Endodermal cell (in vitro differentiated cells): ENCODE results near the gene TIFAB. TPM values are rescaled to one million over a fixed set of nuclear protein-coding genes. Genes with fewer than 3 reads are reported as not detected.

Experiments
- DNase-seq: peaks from one replicate; pipeline ENCODE4 v3.0.0-alpha.2; 2017
- H3K27ac ChIP-seq: 2 replicates; pipeline ENCODE4 v1.5.1; 2013; ENCODE audit warnings: mild to moderate bottlenecking, low read depth, low read length, moderate library complexity
- H3K27me3 ChIP-seq: 2 replicates; pipeline ENCODE4 v1.6.1; 2013; ENCODE audit warnings: mild to moderate bottlenecking, low read length, moderate library complexity; ENCODE audit not compliant: insufficient read depth, control insufficient read depth, poor library complexity, severe bottlenecking
- H3K36me3 ChIP-seq: 2 replicates; pipeline ENCODE4 v1.7.0; 2013; ENCODE audit warnings: mild to moderate bottlenecking, low read length, moderate library complexity; ENCODE audit not compliant: control insufficient read depth, insufficient read depth
- H3K4me1 ChIP-seq: one replicate; pipeline ENCODE4 v1.7.0; 2013; ENCODE audit warnings: low read length; ENCODE audit not compliant: control insufficient read depth, insufficient read depth
- H3K4me3 ChIP-seq: 2 replicates; pipeline ENCODE4 v1.5.1; 2013; ENCODE audit warnings: mild to moderate bottlenecking, low read length, moderate library complexity
- H3K9ac ChIP-seq: 2 replicates; pipeline ENCODE4 v1.6.1; 2013; ENCODE audit warnings: mild to moderate bottlenecking, low read length, moderate library complexity; ENCODE audit not compliant: poor library complexity, severe bottlenecking; ENCODE audit errors: extremely low read depth
- H3K9me3 ChIP-seq: 2 replicates; pipeline ENCODE4 v1.6.1; 2013; ENCODE audit warnings: mild to moderate bottlenecking, low read length, moderate library complexity; ENCODE audit not compliant: control insufficient read depth
- H3K27ac Mint-ChIP-seq: 2 replicates; pipeline ENCODE4 v1.8.0; 2020; ENCODE audit warnings: mixed read lengths
- H3K27me3 Mint-ChIP-seq: 2 replicates; pipeline ENCODE4 v1.8.0; 2021; ENCODE audit warnings: mild to moderate bottlenecking, mixed read lengths; ENCODE audit not compliant: insufficient read depth
- H3K36me3 Mint-ChIP-seq: 2 replicates; pipeline ENCODE4 v1.8.0; 2020; ENCODE audit warnings: low read depth, mixed read lengths
- H3K4me1 Mint-ChIP-seq: 2 replicates; pipeline ENCODE4 v1.8.0; 2020; ENCODE audit warnings: mixed read lengths
- H3K4me3 Mint-ChIP-seq: 2 replicates; pipeline ENCODE4 v1.8.0; 2020; ENCODE audit warnings: mild to moderate bottlenecking, moderate library complexity, mixed read lengths
- H3K9me3 Mint-ChIP-seq: 2 replicates; pipeline ENCODE4 v1.8.0; 2020; ENCODE audit warnings: mild to moderate bottlenecking, mixed read lengths
- CTCF ChIP-seq: fragments of 200-600 bp; sonication (generic); conservative IDR thresholded peaks from 2 replicates; pipeline ENCODE4 v1.5.0; 2021; ENCODE audit warnings: antibody characterized with exemption, mild to moderate bottlenecking
- WGBS, 2 experiments: methylation state at CpG; one replicate each; pipeline versions ENCODE4 v1.1.5 to v1.1.7; 2013; ENCODE audit warnings: missing lambda C conversion rate in 2 of 2, mixed read lengths in 1 of 2; ENCODE audit not compliant: insufficient coverage in 1 of 2, insufficient read length in 1 of 2; 5-methylcytosine and 5-hydroxymethylcytosine counted together
- total RNA-seq, 2 donors: library from RNA; stranded (reverse); fragmentation: NEBNext Ultra II Directional in 1 of 2; extraction: Animal tissue kit (Norgen Biotek cat#: 25700) in 1 of 2; gene quantifications; 2 replicates in 1 of 2; 3 replicates in 1 of 2; pipeline ENCODE4 v1.2.1, GENCODE V29; 2021

The TIFAB gene
- total RNA-seq, 2 donors from 2014 or later: not detected

- H3K27me3 Mint-ChIP-seq: no peaks in the 10 kb centered on the region
- Histone ChIP-seq H3K27me3 (peaks cover 99% of the 10 kb centered on the region), H3K27ac (no peak overlapping the region), H3K9me3 (no peaks in the 10 kb centered on the region), H3K4me1 (peaks cover 6% of the 10 kb centered on the region), H3K4me3 (no peak overlapping the region), H3K36me3 (no peaks in the 10 kb centered on the region), H3K9ac (no peak overlapping the region)
- no peak for TF ChIP-seq CTCF
- 17 to 32% methylated on average over 1 of the region's 1 CpG for WGBS, 2 experiments
- no peak overlapping the region for H3K27ac Mint-ChIP-seq
- peaks cover 41% of the 10 kb centered on the region for H3K4me1 Mint-ChIP-seq
- H3K36me3 Mint-ChIP-seq: no peaks in the 10 kb centered on the region
- H3K9me3 Mint-ChIP-seq: no peaks in the 10 kb centered on the region
- H3K4me3 Mint-ChIP-seq: no peak overlapping the region
- no peak for DNase-seq
Observed at GRCh38 chr5:135487037-135487395, 34.9 kb upstream of the TIFAB start.

- 88 to 91% methylated on average over 8 to 13 of the region's 13 CpGs for WGBS, 2 experiments
- no peaks in the 10 kb centered on the region for H3K36me3 ChIP-seq
- Mint-ChIP-seq H3K4me3 (no peak overlapping the region), H3K9me3 (no peaks in the 10 kb centered on the region), H3K4me1 (peaks cover 39% of the 10 kb centered on the region), H3K36me3 (no peaks in the 10 kb centered on the region), H3K27ac (no peak overlapping the region), H3K27me3 (no peaks in the 10 kb centered on the region)
- H3K4me3 ChIP-seq: no peak overlapping the region
- peaks cover 6% of the 10 kb centered on the region for H3K4me1 ChIP-seq
- peaks cover 99% of the 10 kb centered on the region for H3K27me3 ChIP-seq
- H3K27ac ChIP-seq: no peak overlapping the region
- no peak for TF ChIP-seq CTCF
- no peak overlapping the region for H3K9ac ChIP-seq
- no peak for DNase-seq
- no peaks in the 10 kb centered on the region for H3K9me3 ChIP-seq
Observed at GRCh38 chr5:135486131-135487036, 34.2 kb upstream of the TIFAB start.

GRCh38 chr5:135484674-135485086 lies 32.5 kb upstream of the TIFAB start:
- WGBS, 2 experiments: 40 to 56% methylated on average over 4 to 5 of the region's 5 CpGs
- Mint-ChIP-seq H3K4me3 (no peak overlapping the region), H3K4me1 (peaks cover 28% of the 10 kb centered on the region), H3K27ac (no peak overlapping the region), H3K36me3 (no peaks in the 10 kb centered on the region), H3K9me3 (no peaks in the 10 kb centered on the region), H3K27me3 (no peaks in the 10 kb centered on the region)
- peak; percentile 61 for DNase-seq
- Histone ChIP-seq H3K27ac (no peak overlapping the region), H3K27me3 (peaks cover 99% of the 10 kb centered on the region), H3K9ac (no peak overlapping the region), H3K4me3 (no peak overlapping the region), H3K4me1 (no peaks in the 10 kb centered on the region), H3K9me3 (no peaks in the 10 kb centered on the region), H3K36me3 (no peaks in the 10 kb centered on the region)
- TF ChIP-seq CTCF: peak; percentile 42
